A549 (cell line): ENCODE measurements around the gene KCNN3. TPM values are rescaled to one million over a fixed set of nuclear protein-coding genes. Genes with fewer than 3 reads are reported as not detected.

Source experiments
- ATAC-seq, 2 experiments: fragments of 200-7000 bp in 1 of 2; fragments of >200 bp in 1 of 2; cut with Nextera tagmentation in 1 of 2; cut with Tn5 transposase in 1 of 2; 3 replicates each; pipeline versions ENCODE4 v1.8.0 to v1.9.1; 2018 to 2020; ENCODE audit warnings: mild to moderate bottlenecking in 1 of 2, moderate library complexity in 1 of 2
- CTCF ChIA-PET: fragments of 300-600 bp; sonication (Branson Sonifier 250); formaldehyde crosslinking; extraction: SDS; loops from one replicate; lab custom pipeline; 2021; ENCODE audit warnings: antibody characterized with exemption, inconsistent platforms; lab: Yijun Ruan, JAX
- POLR2A ChIA-PET: fragments of 350-600 bp; formaldehyde crosslinking; extraction: SDS; loops from one replicate; lab custom pipeline; 2021; ENCODE audit warnings: antibody characterized with exemption, inconsistent platforms; lab: Yijun Ruan, JAX
- DNase-seq, 2 experiments: peaks; one replicate each; pipeline versions ENCODE4 v3.0.0 to v3.0.0-alpha.2; 2011 to 2016; ENCODE audit warnings: low read depth in 1 of 2, low spot score in 1 of 2
- FAIRE-seq: peaks from 2 replicates; lab custom pipeline; 2011; peaks lifted over from hg19 to GRCh38; lab: Jason Lieb, UNC
- H3K27ac ChIP-seq, 2 experiments: fragments of >200 bp; sonication (Bioruptor Twin); formaldehyde crosslinking; 3 replicates each; pipeline ENCODE4 v1.5.1; 2016 to 2017
- H3K4me1 ChIP-seq: fragments of >200 bp; sonication (Bioruptor Twin); formaldehyde crosslinking; 3 replicates; pipeline ENCODE4 v1.6.1; 2016
- H3K4me2 ChIP-seq: fragments of >200 bp; sonication (Bioruptor Twin); formaldehyde crosslinking; 3 replicates; pipeline ENCODE4 v1.6.1; 2016
- H3K4me3 ChIP-seq: fragments of >200 bp; sonication (Bioruptor Twin); formaldehyde crosslinking; 3 replicates; pipeline ENCODE4 v1.5.1; 2016
- H3K9me3 ChIP-seq: fragments of >200 bp; sonication (Bioruptor Twin); formaldehyde crosslinking; 3 replicates; pipeline ENCODE4 v1.6.1; 2016
- CBX2 ChIP-seq: fragments of 200-600 bp; sonication (generic); IDR thresholded peaks from 2 replicates; pipeline ENCODE4 v1.6.1; 2016; ENCODE audit warnings: low read depth, mild to moderate bottlenecking, borderline replicate concordance
- CEBPB ChIP-seq, 2 experiments: fragments of >200 bp in 1 of 2; sonication (Bioruptor Twin) in 1 of 2; formaldehyde crosslinking in 1 of 2; IDR thresholded peaks; 2 replicates each; pipeline ENCODE4 v1.6.1; 2012 to 2016
- CTCF ChIP-seq: fragments of >200 bp; sonication (Bioruptor Twin); formaldehyde crosslinking; IDR thresholded peaks from 3 replicates; pipeline ENCODE4 v1.5.1; 2016
- FOSB ChIP-seq: fragments of 250-450 bp; sonication (Bioruptor Pico); IDR thresholded peaks from 2 replicates; pipeline ENCODE4 v1.5.0; 2020; ENCODE audit warnings: mild to moderate bottlenecking, moderate library complexity
- GATA3 ChIP-seq: IDR thresholded peaks from 2 replicates; pipeline ENCODE4 v1.6.1; 2012; ENCODE audit warnings: borderline replicate concordance
- HMGXB4 ChIP-seq: fragments of 250-450 bp; sonication (Bioruptor Pico); IDR thresholded peaks from 2 replicates; pipeline ENCODE4 v1.5.0; 2021; ENCODE audit warnings: mild to moderate bottlenecking, moderate library complexity, borderline replicate concordance
- HOXA7 ChIP-seq: fragments of 250-450 bp; sonication (Bioruptor Pico); IDR thresholded peaks from 2 replicates; pipeline ENCODE4 v1.5.0; 2020; ENCODE audit warnings: mild to moderate bottlenecking, moderate library complexity
- HOXB13 ChIP-seq: fragments of 250-450 bp; sonication (Bioruptor Pico); IDR thresholded peaks from 2 replicates; pipeline ENCODE4 v1.5.0; 2020; ENCODE audit warnings: low read depth, mild to moderate bottlenecking, moderate library complexity
- KDM1A ChIP-seq: fragments of 200-600 bp; sonication (generic); IDR thresholded peaks from 2 replicates; pipeline ENCODE4 v1.6.1; 2016; ENCODE audit warnings: low read depth, mild to moderate bottlenecking
- KDM5A ChIP-seq: fragments of 200-600 bp; sonication (generic); IDR thresholded peaks from 2 replicates; pipeline ENCODE4 v1.6.1; 2016; ENCODE audit warnings: antibody characterized with exemption, mild to moderate bottlenecking
- MAFK ChIP-seq: fragments of 450-650 bp; IDR thresholded peaks from 2 replicates; pipeline ENCODE4 v1.6.1; 2014; ENCODE audit not compliant: partially characterized antibody
- MYC ChIP-seq: IDR thresholded peaks from 2 replicates; pipeline ENCODE4 v1.6.1; 2012; ENCODE audit warnings: mild to moderate bottlenecking, inconsistent platforms, low read length, improper control_type of control experiment, borderline replicate concordance
- NFE2L2 ChIP-seq: fragments of 150-350 bp; conservative IDR thresholded peaks from 2 replicates; pipeline ENCODE4 v1.6.1; 2014; ENCODE audit warnings: low read length
- NR3C1 ChIP-seq: fragments of >200 bp; sonication (Bioruptor Twin); formaldehyde crosslinking; IDR thresholded peaks from 3 replicates; pipeline ENCODE4 v1.6.1; 2017
- POLR2AphosphoS2 ChIP-seq: conservative IDR thresholded peaks from 2 replicates; pipeline ENCODE4 v1.6.1; 2012; ENCODE audit warnings: low read length, improper control_type of control experiment, inconsistent platforms
- REST ChIP-seq: fragments of 200-600 bp; sonication (generic); IDR thresholded peaks from 2 replicates; pipeline ENCODE4 v1.6.1; 2016; ENCODE audit warnings: antibody characterized with exemption, mild to moderate bottlenecking, moderate library complexity
- ZC3H11A ChIP-seq: fragments of 450-650 bp; IDR thresholded peaks from 2 replicates; pipeline ENCODE4 v1.6.1; 2014; ENCODE audit warnings: antibody characterized with exemption, mild to moderate bottlenecking
- WGBS: methylation state at CpG from one replicate; pipeline ENCODE4 v1.1.6; 2017; ENCODE audit errors: missing lambda C conversion rate; 5-methylcytosine and 5-hydroxymethylcytosine counted together
- polyA plus RNA-seq, 4 experiments: library from polyadenylated mRNA; depleted of rRNA in 3 of 4; stranded (reverse); fragments of >200 nt; fragmentation: RNase III in 1 of 4; extraction: RNeasy Plus Mini Kit Qiagen cat#74134 plus additional on column Dnase treatment in 1 of 4; gene quantifications; 2 replicates in 3 of 4; 3 replicates in 1 of 4; pipeline ENCODE4 v1.2.3, GENCODE V29; 2011 to 2017

Gene KCNN3
- polyA plus RNA-seq, 2 of the 4 experiments (the other 2 are of a cell fraction) = 0.01 to 0.03 TPM

GRCh38 chr1:154777781-154778180 is 92.3 kb downstream of the KCNN3 start:
- peaks cover 12% of the 10 kb centered on the region; the same call in 2 of the 3 replicates for H3K9me3 ChIP-seq
- DNase-seq (no peak), ATAC-seq (no peak), FAIRE-seq (no peak)
- ChIA-PET POLR2A (no interaction called here), CTCF (no interaction called here)
- no peak overlapping the region for H3K27ac ChIP-seq
- H3K4me1 ChIP-seq = no peaks in the 10 kb centered on the region
- H3K4me3 ChIP-seq = no peak overlapping the region
- no peak for TF ChIP-seq KDM5A
- TF ChIP-seq ZC3H11A = no peak
- no peak for TF ChIP-seq MYC
- no peak overlapping the region for H3K4me2 ChIP-seq
- WGBS = 28% methylated on average over 5 of the region's 5 CpGs

- POLR2A ChIA-PET = no interaction called here
- no peak for DNase-seq
- Histone ChIP-seq H3K4me1 (no peaks in the 10 kb centered on the region), H3K27ac (no peak overlapping the region), H3K9me3 (peaks cover 12% of the 10 kb centered on the region; the same call in 2 of the 3 replicates), H3K4me3 (no peak overlapping the region), H3K4me2 (no peak overlapping the region)
- 34% methylated on average over 5 of the region's 5 CpGs for WGBS
- ATAC-seq = no peak
- TF ChIP-seq CEBPB (IDR thresholded peaks at IDR 0.05) (no peak), REST (no peak), NR3C1 (no peak), MAFK (no peak), CTCF (no peak), GATA3 (no peak), HMGXB4 (CRISPR knock-in tag) (no peak), HOXA7 (CRISPR knock-in tag) (no peak), CBX2 (no peak), FOSB (CRISPR knock-in tag) (no peak), HOXB13 (CRISPR knock-in tag) (no peak), KDM1A (no peak), NFE2L2 (no peak), POLR2AphosphoS2 (no peak)
- CTCF ChIA-PET = interaction anchor here (1.7 kb wide), 1 partner anchor 17 kb away, joined by 8 read pairs; no protein-coding TSS in a partner anchor
- no peak for FAIRE-seq
These were observed 92.9 kb downstream of the KCNN3 start for GRCh38 chr1:154777154-154777553.
